Keratinocyte (primary cell): ENCODE data around the gene TICRR.
"Not testable (repeated sequence)": the region's sequence is repeated elsewhere in the genome, so short reads cannot be mapped to it uniquely, and the experiment has no call there.

ENCODE experiments used
- EZH2 ChIP-seq: IDR thresholded peaks from one replicate; pipeline ENCODE4 v1.6.1; 2012; ENCODE audit warnings: inconsistent platforms, mild to moderate bottlenecking, low read length, moderate library complexity
- TF ChIP-seq, protein P1 (sequence below), 3 experiments: IDR thresholded peaks in 1 of 3; conservative IDR thresholded peaks in 1 of 3; optimal IDR thresholded peaks in 1 of 3; 2 replicates in 2 of 3; 3 replicates in 1 of 3; pipeline versions ENCODE3 to v1.5.1; 2011; ENCODE audit warnings: low read length in 3 of 3, mild to moderate bottlenecking in 3 of 3, moderate library complexity in 2 of 3, control low read depth in 1 of 3, inconsistent platforms in 1 of 3; ENCODE audit not compliant: insufficient read depth in 2 of 3; ENCODE audit errors: extremely low read depth in 1 of 3

DNA sequence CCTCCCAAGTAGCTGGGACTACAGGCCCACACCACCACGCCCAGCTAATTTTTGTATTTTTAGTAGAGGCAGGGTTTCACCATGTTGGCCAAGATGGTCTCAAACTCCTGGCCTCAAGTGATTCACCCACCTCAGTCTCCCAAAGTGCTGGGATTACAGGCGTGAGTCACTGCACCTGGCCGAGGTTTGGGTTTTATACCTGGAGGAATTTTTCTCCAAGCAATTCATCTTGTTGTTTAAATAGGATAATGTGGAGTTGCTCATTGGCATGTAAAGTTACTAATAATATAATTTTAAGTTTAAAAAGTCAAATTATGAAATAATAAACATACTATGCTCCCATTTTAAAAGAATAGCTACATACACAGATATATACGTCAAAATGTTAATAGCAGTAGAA, 26.1 kb upstream of the TICRR start:
- TF ChIP-seq, protein P1, sequence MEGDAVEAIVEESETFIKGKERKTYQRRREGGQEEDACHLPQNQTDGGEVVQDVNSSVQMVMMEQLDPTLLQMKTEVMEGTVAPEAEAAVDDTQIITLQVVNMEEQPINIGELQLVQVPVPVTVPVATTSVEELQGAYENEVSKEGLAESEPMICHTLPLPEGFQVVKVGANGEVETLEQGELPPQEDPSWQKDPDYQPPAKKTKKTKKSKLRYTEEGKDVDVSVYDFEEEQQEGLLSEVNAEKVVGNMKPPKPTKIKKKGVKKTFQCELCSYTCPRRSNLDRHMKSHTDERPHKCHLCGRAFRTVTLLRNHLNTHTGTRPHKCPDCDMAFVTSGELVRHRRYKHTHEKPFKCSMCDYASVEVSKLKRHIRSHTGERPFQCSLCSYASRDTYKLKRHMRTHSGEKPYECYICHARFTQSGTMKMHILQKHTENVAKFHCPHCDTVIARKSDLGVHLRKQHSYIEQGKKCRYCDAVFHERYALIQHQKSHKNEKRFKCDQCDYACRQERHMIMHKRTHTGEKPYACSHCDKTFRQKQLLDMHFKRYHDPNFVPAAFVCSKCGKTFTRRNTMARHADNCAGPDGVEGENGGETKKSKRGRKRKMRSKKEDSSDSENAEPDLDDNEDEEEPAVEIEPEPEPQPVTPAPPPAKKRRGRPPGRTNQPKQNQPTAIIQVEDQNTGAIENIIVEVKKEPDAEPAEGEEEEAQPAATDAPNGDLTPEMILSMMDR (optimal IDR thresholded peaks at IDR 0.05 in 1 of 3, IDR thresholded peaks at IDR 0.05 in 1 of 3, conservative IDR thresholded peaks at IDR 0.05 in 1 of 3; ENCODE audit: extremely low read depth in 1 of 3, insufficient read depth in 2 of 3, low read length in 3 of 3), result not testable (repeated sequence)
- TF ChIP-seq EZH2, result not testable (repeated sequence)
